ENCODE results near the gene UBXN1.

GRCh38 chr11:62702246-62702645 lies 23.4 kb upstream of the UBXN1 start:
- TF ChIP-seq CTCF (IDR thresholded peaks at IDR 0.05) (no peak), POLR2AphosphoS5 (IDR thresholded peaks at IDR 0.05) (no peak), POLR2A (IDR thresholded peaks at IDR 0.05) (no peak)
